Measurements from ENCODE around the gene STAB2. TPM values are rescaled to one million over a fixed set of nuclear protein-coding genes. Genes with fewer than 3 reads are reported as not detected.

The STAB2 gene
- total RNA-seq, 1 donor from 2014 or later = 0.03 TPM

DNA sequence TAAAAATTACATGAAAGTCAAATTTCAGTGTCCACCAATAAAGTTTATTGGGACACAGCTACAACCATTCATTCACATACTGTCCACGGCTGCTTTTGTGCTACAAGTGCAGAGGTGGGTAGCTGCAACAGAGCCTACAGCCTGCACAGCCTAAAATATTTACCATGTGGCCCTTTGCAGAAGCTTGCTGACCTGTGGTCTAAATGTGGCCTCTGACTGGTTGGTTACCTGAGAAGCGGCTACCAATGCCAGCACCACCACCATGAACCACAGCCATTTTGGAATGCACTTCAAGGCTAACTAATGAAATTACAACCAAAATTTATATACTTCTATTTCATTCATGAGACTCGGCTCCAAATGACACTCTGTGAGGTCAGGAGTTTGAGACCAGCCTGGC, 195.3 kb downstream of the STAB2 start:
- Histone ChIP-seq H3K36me3 (peaks cover 5% of the 10 kb centered on the region), H3K4me3 (no peak overlapping the region), H3K27me3 (ENCODE audit: low read depth) (no peaks in the 10 kb centered on the region), H3K4me1 (peaks cover 6% of the 10 kb centered on the region), H3K9me3 (replicated peaks) (no peaks in the 10 kb centered on the region), H3K27ac (replicated peaks) (no peak overlapping the region)
- intact Hi-C loops (cut with micrococcal nuclease) = no loop called here
- TF ChIP-seq, protein P1, sequence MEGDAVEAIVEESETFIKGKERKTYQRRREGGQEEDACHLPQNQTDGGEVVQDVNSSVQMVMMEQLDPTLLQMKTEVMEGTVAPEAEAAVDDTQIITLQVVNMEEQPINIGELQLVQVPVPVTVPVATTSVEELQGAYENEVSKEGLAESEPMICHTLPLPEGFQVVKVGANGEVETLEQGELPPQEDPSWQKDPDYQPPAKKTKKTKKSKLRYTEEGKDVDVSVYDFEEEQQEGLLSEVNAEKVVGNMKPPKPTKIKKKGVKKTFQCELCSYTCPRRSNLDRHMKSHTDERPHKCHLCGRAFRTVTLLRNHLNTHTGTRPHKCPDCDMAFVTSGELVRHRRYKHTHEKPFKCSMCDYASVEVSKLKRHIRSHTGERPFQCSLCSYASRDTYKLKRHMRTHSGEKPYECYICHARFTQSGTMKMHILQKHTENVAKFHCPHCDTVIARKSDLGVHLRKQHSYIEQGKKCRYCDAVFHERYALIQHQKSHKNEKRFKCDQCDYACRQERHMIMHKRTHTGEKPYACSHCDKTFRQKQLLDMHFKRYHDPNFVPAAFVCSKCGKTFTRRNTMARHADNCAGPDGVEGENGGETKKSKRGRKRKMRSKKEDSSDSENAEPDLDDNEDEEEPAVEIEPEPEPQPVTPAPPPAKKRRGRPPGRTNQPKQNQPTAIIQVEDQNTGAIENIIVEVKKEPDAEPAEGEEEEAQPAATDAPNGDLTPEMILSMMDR (IDR thresholded peaks at IDR 0.05; ENCODE audit: borderline replicate concordance) = no peak
- no peak for DNase-seq

DNA sequence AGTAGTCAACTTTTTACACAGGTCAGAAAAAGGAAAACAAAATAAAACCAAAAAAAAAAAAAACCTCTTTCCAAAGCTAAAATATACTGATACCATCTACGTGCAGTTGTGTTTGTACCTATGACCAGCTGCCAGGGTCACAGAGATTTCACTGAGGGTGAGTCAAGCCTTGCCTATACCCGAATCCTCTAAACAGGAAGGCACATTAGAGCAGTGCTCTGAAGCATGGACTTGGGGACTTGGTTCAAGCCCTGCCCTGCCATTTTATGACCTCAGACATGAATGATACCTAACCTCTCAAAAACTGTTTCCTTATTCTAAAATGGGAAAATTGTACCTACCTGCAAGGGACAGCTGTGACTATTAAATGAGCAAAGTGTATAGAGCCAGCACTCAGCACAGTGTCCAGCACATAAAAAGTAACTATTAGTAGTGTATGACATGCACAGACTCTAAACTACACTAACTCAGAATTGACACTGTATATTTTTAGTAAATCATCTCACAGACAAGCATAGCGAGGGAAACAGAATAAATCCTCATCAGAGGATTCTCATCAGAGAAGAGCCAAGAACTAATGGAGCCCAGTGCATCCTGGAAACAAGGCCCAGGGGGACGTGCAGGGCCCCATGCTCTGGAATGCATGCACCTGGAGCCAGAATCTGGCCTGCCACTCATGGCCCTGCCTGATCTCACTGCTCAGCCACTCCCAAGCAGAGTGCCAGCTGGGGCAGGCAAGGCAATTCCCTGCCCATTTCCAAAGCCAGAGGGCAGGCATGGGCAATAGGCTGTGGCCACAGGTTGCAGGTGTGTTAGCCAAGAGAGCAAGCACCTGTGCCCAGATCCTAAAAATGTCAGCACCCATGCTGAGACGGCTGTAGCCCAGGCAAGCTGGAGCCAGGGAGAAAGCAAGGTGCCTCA, 196.9 kb downstream of the STAB2 start:
- intact Hi-C loops (cut with micrococcal nuclease) = no loop called here
- no peaks in the 10 kb centered on the region for H3K27me3 ChIP-seq (ENCODE audit: low read depth)
- H3K9me3 ChIP-seq (replicated peaks) = no peaks in the 10 kb centered on the region
- H3K36me3 ChIP-seq = peaks cover 5% of the 10 kb centered on the region
- TF ChIP-seq, protein P1 (IDR thresholded peaks at IDR 0.05; ENCODE audit: borderline replicate concordance) = peak; percentile 34
- H3K4me3 ChIP-seq = no peak overlapping the region
- no peak for DNase-seq
- peaks cover 6% of the 10 kb centered on the region for H3K4me1 ChIP-seq
- H3K27ac ChIP-seq (replicated peaks) = no peak overlapping the region

DNA sequence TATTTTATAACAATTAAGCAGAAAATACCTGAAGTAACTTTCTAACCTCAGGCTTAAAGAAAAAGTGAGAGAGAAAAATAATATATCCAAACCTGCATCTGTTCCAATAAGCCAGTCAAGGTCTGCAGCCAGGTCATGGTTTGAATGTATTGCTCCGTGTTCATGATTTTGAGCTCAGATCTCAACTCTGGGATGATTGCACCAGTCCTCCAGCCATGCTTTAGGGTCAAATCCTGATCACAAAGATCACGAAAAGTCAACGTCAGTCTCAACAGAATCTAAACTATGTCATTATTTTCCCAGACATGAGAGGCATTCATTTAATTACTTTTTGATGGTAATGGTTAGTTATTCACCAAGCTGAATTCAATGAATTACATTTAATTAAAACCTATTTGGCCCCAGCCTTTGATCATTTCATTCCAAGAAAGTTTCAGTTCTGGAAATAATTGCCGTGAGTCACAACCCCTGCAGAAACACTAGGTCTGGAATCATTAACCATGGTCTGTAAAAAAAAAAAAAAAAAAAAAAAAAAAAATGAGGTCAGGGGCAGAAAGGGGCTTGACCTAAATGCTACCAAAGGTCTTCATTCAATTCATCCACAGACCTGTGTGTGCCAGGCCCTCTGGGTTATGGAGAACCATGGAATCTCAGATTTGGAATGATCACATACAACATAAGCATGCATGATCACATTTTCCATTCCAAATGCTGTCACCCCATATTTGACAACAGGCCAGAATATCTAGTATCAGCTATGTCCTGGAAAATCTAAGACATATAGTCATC, 198.4 kb downstream of the STAB2 start:
- Histone ChIP-seq H3K4me3 (no peak overlapping the region), H3K4me1 (peaks cover 6% of the 10 kb centered on the region), H3K36me3 (no peaks in the 10 kb centered on the region), H3K27me3 (ENCODE audit: low read depth) (no peaks in the 10 kb centered on the region), H3K9me3 (replicated peaks) (no peaks in the 10 kb centered on the region), H3K27ac (replicated peaks) (no peak overlapping the region)
- DNase-seq = no peak
- intact Hi-C loops (cut with micrococcal nuclease) = no loop called here
- TF ChIP-seq, protein P1 (IDR thresholded peaks at IDR 0.05; ENCODE audit: borderline replicate concordance) = no peak

GRCh38 chr12:103786201-103786600, 199.1 kb downstream of the STAB2 start:
- Histone ChIP-seq H3K4me3 (no peak overlapping the region), H3K4me1 (peaks cover 6% of the 10 kb centered on the region), H3K27me3 (ENCODE audit: low read depth) (no peaks in the 10 kb centered on the region), H3K27ac (replicated peaks) (no peak overlapping the region), H3K9me3 (replicated peaks) (no peaks in the 10 kb centered on the region), H3K36me3 (no peaks in the 10 kb centered on the region)
- intact Hi-C loops (cut with micrococcal nuclease) = no loop called here
- no peak for DNase-seq
- TF ChIP-seq, protein P1 (IDR thresholded peaks at IDR 0.05; ENCODE audit: borderline replicate concordance) = no peak

DNA sequence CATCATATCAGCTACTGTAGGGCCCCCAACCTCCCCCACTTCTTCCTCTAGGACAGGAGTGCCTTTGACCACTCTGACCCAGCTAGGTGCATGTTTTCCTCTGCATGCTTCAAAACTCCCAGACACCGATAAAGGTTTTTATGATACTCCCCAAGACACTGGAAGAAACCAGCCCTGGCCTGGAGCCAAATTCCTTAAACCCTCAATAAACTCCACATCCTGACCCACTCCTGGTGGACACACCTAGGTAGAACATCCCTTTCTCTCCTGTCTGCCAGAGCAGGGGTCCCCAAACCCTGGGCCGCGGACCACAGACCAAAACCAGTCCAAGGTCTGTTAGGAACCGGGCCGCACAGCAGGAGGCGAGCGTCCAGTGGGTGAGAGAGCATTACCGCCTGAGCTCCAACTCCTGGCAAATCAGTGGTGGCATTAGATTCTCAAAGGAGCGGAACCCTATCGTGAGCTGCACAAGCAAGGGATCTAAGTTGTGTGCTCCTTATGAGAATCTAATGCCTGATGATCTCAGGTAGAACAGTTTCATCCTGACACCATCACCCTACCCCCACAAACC, 204.4 kb downstream of the STAB2 start:
- H3K4me3 ChIP-seq = no peak overlapping the region
- TF ChIP-seq, protein P1 (IDR thresholded peaks at IDR 0.05; ENCODE audit: borderline replicate concordance) = no peak
- H3K4me1 ChIP-seq = no peaks in the 10 kb centered on the region
- H3K36me3 ChIP-seq = peaks cover 17% of the 10 kb centered on the region
- no peaks in the 10 kb centered on the region for H3K27me3 ChIP-seq (ENCODE audit: low read depth)
- intact Hi-C loops (cut with micrococcal nuclease) = no loop called here
- no peaks in the 10 kb centered on the region for H3K9me3 ChIP-seq (replicated peaks)
- no peak overlapping the region for H3K27ac ChIP-seq (replicated peaks)
- DNase-seq = no peak
